ENCODE measurements around the gene FGF12. TPM values are rescaled to one million over a fixed set of nuclear protein-coding genes. Genes with fewer than 3 reads are reported as not detected.

The FGF12 gene
- total RNA-seq, 1 experiment from 2014 or later: 9.7 TPM

- CTCF ChIA-PET: no interaction called here
- Mint-ChIP-seq H3K4me3 (ENCODE audit: low read depth, unreplicated experiment) (no peak overlapping the region), H3K27ac (ENCODE audit: unreplicated experiment) (no peak overlapping the region), H3K27me3 (ENCODE audit: unreplicated experiment) (no peaks in the 10 kb centered on the region), H3K9me3 (ENCODE audit: low read depth, unreplicated experiment) (no peaks in the 10 kb centered on the region), H3K36me3 (ENCODE audit: insufficient read depth, unreplicated experiment) (no peaks in the 10 kb centered on the region), H3K4me1 (ENCODE audit: low read depth, unreplicated experiment) (no peaks in the 10 kb centered on the region)
- TF ChIP-seq CTCF (IDR thresholded peaks at IDR 0.05; ENCODE audit: unreplicated experiment): no peak
- intact Hi-C loops (cut with micrococcal nuclease; ENCODE audit: unreplicated experiment): no loop called here
- DNase-seq: no peak
- BruUV-seq (replicated peaks): no TSS peak
Observed at GRCh38 chr3:192299921-192300320, 427.4 kb downstream of the FGF12 start.

DNA sequence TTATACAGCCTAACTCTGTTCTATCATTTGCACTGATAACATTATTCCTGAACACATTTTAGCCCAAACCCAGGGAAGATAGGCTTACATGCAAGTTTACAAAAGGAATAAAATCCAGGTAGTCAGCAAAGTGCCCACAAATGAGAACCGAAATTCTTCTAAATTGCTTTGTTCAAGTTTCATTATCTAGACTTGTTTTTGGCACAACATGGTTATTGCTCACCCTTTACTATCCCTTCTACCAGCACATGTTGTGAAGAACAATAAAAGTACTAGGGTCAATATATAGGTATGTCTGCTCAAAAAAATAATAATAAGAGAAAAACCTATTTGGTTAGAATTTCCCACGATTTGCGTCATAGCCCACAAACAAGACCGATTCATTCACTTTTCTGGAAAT, 430.5 kb downstream of the FGF12 start:
- H3K27ac Mint-ChIP-seq (ENCODE audit: unreplicated experiment): no peak overlapping the region
- no peaks in the 10 kb centered on the region for H3K36me3 Mint-ChIP-seq (ENCODE audit: insufficient read depth, unreplicated experiment)
- no peak overlapping the region for H3K4me3 Mint-ChIP-seq (ENCODE audit: low read depth, unreplicated experiment)
- CTCF ChIA-PET: no interaction called here
- H3K27me3 Mint-ChIP-seq (ENCODE audit: unreplicated experiment): no peaks in the 10 kb centered on the region
- no peaks in the 10 kb centered on the region for H3K4me1 Mint-ChIP-seq (ENCODE audit: low read depth, unreplicated experiment)
- H3K9me3 Mint-ChIP-seq (ENCODE audit: low read depth, unreplicated experiment): no peaks in the 10 kb centered on the region
- DNase-seq: no peak
- intact Hi-C loops (cut with micrococcal nuclease; ENCODE audit: unreplicated experiment): no loop called here
- BruUV-seq (replicated peaks): no TSS peak
- TF ChIP-seq CTCF (IDR thresholded peaks at IDR 0.05; ENCODE audit: unreplicated experiment): no peak

- no peak for DNase-seq
- no peak overlapping the region for H3K27ac Mint-ChIP-seq (ENCODE audit: unreplicated experiment)
- no TSS peak for BruUV-seq (replicated peaks)
- CTCF ChIA-PET: interaction anchor here (0.5 to 1.1 kb wide), 4 partner anchors 11 to 160 kb away, joined by 3 to 6 read pairs (median 4); no protein-coding TSS in a partner anchor
- H3K4me1 Mint-ChIP-seq (ENCODE audit: low read depth, unreplicated experiment): peaks cover 10% of the 10 kb centered on the region
- H3K36me3 Mint-ChIP-seq (ENCODE audit: insufficient read depth, unreplicated experiment): no peaks in the 10 kb centered on the region
- no peak for TF ChIP-seq CTCF (IDR thresholded peaks at IDR 0.05; ENCODE audit: unreplicated experiment)
- no peaks in the 10 kb centered on the region for H3K9me3 Mint-ChIP-seq (ENCODE audit: low read depth, unreplicated experiment)
- no peak overlapping the region for H3K4me3 Mint-ChIP-seq (ENCODE audit: low read depth, unreplicated experiment)
- intact Hi-C loops (cut with micrococcal nuclease; ENCODE audit: unreplicated experiment): loop anchor here (5.0 kb wide), 1 partner anchor 97 kb away; no protein-coding TSS in a partner anchor
- no peaks in the 10 kb centered on the region for H3K27me3 Mint-ChIP-seq (ENCODE audit: unreplicated experiment)
Observed at GRCh38 chr3:192284443-192285072, 442.8 kb downstream of the FGF12 start.

DNA sequence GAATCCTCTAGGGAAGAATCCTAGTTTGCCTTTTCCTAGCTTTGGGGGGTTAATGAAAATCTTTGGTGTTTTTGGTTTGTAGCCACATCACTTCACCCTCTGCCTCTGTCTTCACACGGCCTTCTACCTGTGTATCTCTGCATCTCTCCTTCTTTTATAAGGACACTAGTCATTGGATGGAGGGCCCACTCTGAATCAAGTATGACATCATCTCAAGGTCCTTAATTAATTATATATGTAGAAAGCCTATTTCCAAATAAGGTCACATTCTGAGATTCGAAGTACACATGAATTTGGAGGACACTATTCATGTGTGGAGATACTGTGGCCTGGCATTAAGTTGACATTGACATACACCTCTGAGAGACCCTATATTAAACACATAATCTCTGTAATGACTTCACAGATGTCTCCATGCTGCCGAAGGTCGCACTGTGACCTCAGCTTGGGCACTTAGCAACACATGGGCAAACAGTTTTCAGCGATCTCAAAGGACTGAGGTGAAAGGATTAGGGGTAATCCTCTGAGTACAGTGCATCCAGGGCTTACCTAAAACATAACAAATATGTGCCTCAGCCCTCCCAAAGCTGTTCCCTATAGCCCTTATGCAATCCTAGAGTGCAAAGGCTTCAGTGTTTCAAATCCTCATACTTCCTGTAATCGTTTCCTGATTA, 446.0 kb downstream of the FGF12 start:
- Mint-ChIP-seq H3K27ac (ENCODE audit: unreplicated experiment) (no peak overlapping the region), H3K4me1 (ENCODE audit: low read depth, unreplicated experiment) (peaks cover 19% of the 10 kb centered on the region), H3K9me3 (ENCODE audit: low read depth, unreplicated experiment) (no peaks in the 10 kb centered on the region), H3K36me3 (ENCODE audit: insufficient read depth, unreplicated experiment) (no peaks in the 10 kb centered on the region), H3K27me3 (ENCODE audit: unreplicated experiment) (no peaks in the 10 kb centered on the region), H3K4me3 (ENCODE audit: low read depth, unreplicated experiment) (no peak overlapping the region)
- no peak for TF ChIP-seq CTCF (IDR thresholded peaks at IDR 0.05; ENCODE audit: unreplicated experiment)
- DNase-seq: no peak
- intact Hi-C loops (cut with micrococcal nuclease; ENCODE audit: unreplicated experiment): loop anchor here (5.0 kb wide), 1 partner anchor 94 kb away; no protein-coding TSS in a partner anchor
- BruUV-seq (replicated peaks): no TSS peak
- CTCF ChIA-PET: no interaction called here

Data from Calu3 (cell line).